Measurements from ENCODE around the gene SLC35F1.

GRCh38 chr6:118054082-118054481 lies 147.0 kb downstream of the SLC35F1 start:
- TF ChIP-seq, protein P1, sequence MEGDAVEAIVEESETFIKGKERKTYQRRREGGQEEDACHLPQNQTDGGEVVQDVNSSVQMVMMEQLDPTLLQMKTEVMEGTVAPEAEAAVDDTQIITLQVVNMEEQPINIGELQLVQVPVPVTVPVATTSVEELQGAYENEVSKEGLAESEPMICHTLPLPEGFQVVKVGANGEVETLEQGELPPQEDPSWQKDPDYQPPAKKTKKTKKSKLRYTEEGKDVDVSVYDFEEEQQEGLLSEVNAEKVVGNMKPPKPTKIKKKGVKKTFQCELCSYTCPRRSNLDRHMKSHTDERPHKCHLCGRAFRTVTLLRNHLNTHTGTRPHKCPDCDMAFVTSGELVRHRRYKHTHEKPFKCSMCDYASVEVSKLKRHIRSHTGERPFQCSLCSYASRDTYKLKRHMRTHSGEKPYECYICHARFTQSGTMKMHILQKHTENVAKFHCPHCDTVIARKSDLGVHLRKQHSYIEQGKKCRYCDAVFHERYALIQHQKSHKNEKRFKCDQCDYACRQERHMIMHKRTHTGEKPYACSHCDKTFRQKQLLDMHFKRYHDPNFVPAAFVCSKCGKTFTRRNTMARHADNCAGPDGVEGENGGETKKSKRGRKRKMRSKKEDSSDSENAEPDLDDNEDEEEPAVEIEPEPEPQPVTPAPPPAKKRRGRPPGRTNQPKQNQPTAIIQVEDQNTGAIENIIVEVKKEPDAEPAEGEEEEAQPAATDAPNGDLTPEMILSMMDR (IDR thresholded peaks at IDR 0.05), result no peak
- no peak for TF ChIP-seq EZH2 (IDR thresholded peaks at IDR 0.05; ENCODE audit: borderline replicate concordance, insufficient read depth, low read depth, low read length, poor library complexity, severe bottlenecking)
